Measurements from ENCODE around the gene MARK2. TPM values are rescaled to one million over a fixed set of nuclear protein-coding genes. Genes with fewer than 3 reads are reported as not detected.

MARK2 gene
- total and polyA plus RNA-seq, 2 of the 8 experiments (the other 6 are each of a cell fraction or from before 2014, with no cell fraction given), result 19.3 to 58.5 TPM

- H4K20me1 ChIP-seq (replicated peaks in 1 of 2; ENCODE audit: control insufficient read depth in 1 of 2, insufficient read depth in 2 of 2, low read length in 2 of 2), result no peaks in the 10 kb centered on the region
- H3K27me3 ChIP-seq (replicated peaks in 1 of 4; ENCODE audit: control insufficient read depth in 3 of 4, extremely low read depth in 1 of 4, insufficient read depth in 3 of 4, low read length in 3 of 4), result no peaks in the 10 kb centered on the region
- H3K79me2 ChIP-seq (ENCODE audit: control insufficient read depth in 1 of 2, insufficient read depth in 2 of 2, low read length in 2 of 2), result no peaks in the 10 kb centered on the region
- no peak overlapping the region for H2AFZ ChIP-seq (ENCODE audit: low read length)
- H3K36me3 ChIP-seq (ENCODE audit: control insufficient read depth in 2 of 4, insufficient read depth in 4 of 4, low read length in 3 of 4), result no peaks in the 10 kb centered on the region
- TF ChIP-seq SP4 (IDR thresholded peaks at IDR 0.05; ENCODE audit: low read length) (no peak), PHF8 (conservative IDR thresholded peaks at IDR 0.05; ENCODE audit: low read depth, low read length) (no peak)
- POLR2A ChIA-PET (ENCODE audit: partially characterized antibody), result interaction anchor here (1.1 kb wide), 3 partner anchors 10 to 24 kb away, joined by 3 read pairs; no protein-coding TSS in a partner anchor
- no peak overlapping the region for H2BK20ac ChIP-seq (ENCODE audit: low read length)
- H3K14ac ChIP-seq (ENCODE audit: insufficient read length), result no peak overlapping the region
- H2AK5ac ChIP-seq (ENCODE audit: low read depth, low read length), result no peak overlapping the region
- H3K4ac ChIP-seq (replicated peaks; ENCODE audit: insufficient read length, low read depth, low read length), result no peak overlapping the region
- DNase-seq (ENCODE audit: low read depth in 1 of 2, low spot score in 2 of 2) (no peak), FAIRE-seq (no peak)
- H4K91ac ChIP-seq (replicated peaks; ENCODE audit: insufficient read length, low read length), result no peak overlapping the region
- H4K8ac ChIP-seq (ENCODE audit: extremely low read depth, insufficient read depth, low read length), result no peak overlapping the region
- CTCF ChIA-PET (ENCODE audit: partially characterized antibody), result interaction anchor here (0.7 to 1.2 kb wide), 3 partner anchors 10 to 858 kb away, joined by 3 read pairs; no protein-coding TSS in a partner anchor
- no peak overlapping the region for H3K18ac ChIP-seq (ENCODE audit: extremely low read depth, low read length)
- no peak overlapping the region for H3K4me3 ChIP-seq (ENCODE audit: extremely low read depth in 1 of 4, insufficient read depth in 2 of 4, low read depth in 3 of 4, low read length in 4 of 4)
- no peak overlapping the region for H3K23ac ChIP-seq (ENCODE audit: insufficient read length)
- peaks cover 4 to 5% of the 10 kb centered on the region in 2 experiments; a peak in 2 of 4 replicates for H3K9me3 ChIP-seq (ENCODE audit: insufficient read depth in 2 of 2, low read depth in 1 of 2, low read length in 1 of 2)
- no peaks in the 10 kb centered on the region for H3K23me2 ChIP-seq (ENCODE audit: low read depth, low read length)
- no peak overlapping the region for H3K56ac ChIP-seq (replicated peaks; ENCODE audit: insufficient read length, low read depth, low read length)
- H3K4me2 ChIP-seq (ENCODE audit: insufficient read depth in 1 of 2, low read depth in 2 of 2, low read length in 2 of 2), result no peak overlapping the region
- H2BK120ac ChIP-seq (replicated peaks; ENCODE audit: low read depth, low read length), result no peak overlapping the region
- no peak overlapping the region for H2BK15ac ChIP-seq (ENCODE audit: low read length)
- no peaks in the 10 kb centered on the region for H3K79me1 ChIP-seq (ENCODE audit: low read depth, low read length)
- no peak overlapping the region for H3K9ac ChIP-seq (replicated peaks in 1 of 4; ENCODE audit: extremely low read depth in 1 of 4, low read depth in 3 of 4, low read length in 3 of 4)
- no peak overlapping the region for H3K27ac ChIP-seq (ENCODE audit: low read depth, low read length)
- no peak overlapping the region for H2BK5ac ChIP-seq (ENCODE audit: low read depth, low read length)
- no peak overlapping the region for H4K5ac ChIP-seq (ENCODE audit: insufficient read length, low read depth, low read length)
- no peaks in the 10 kb centered on the region; a peak in 1 of 7 replicates for H3K4me1 ChIP-seq (replicated peaks in 1 of 4; ENCODE audit: control insufficient read depth in 3 of 4, insufficient read depth in 4 of 4, low read length in 3 of 4)
- no peak overlapping the region for H2BK12ac ChIP-seq (ENCODE audit: low read depth, low read length)
Measured at GRCh38 chr11:63793161-63793560, 45.7 kb upstream of the MARK2 start.
